ENCODE results near the gene MAP3K7.

DNA sequence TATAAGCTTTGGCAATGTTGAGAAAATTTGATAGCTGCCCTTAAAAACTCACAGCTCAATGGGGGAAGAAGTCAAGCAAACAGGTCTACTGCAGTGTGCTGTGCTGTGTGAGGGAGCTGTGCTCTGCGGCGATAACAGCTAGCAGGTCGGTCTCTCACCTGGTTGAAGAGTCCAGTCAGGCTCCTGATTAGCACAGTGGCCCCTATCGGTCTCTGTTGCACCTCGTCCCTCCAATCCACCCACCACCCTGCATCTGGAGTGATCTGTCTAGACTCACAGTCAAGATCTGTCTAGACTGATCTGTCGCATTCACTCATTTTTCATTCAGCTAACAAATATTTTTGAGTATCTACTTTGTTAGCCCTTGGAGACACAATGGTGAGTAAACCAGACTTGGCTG, 94.1 kb downstream of the MAP3K7 start:
- TF ChIP-seq POLR2A (IDR thresholded peaks at IDR 0.05; ENCODE audit: low read length) (no peak), GATA1 (IDR thresholded peaks at IDR 0.05; ENCODE audit: low read depth, low read length) (no peak)
